Fibroblast of peridontal ligament (primary cell): Measurements from ENCODE around the gene PGAM5.

Source experiments
- DNase-seq: peaks from one replicate; pipeline ENCODE4 v3.0.0-alpha.2; 2010; ENCODE audit errors: extremely low read depth

PGAM5 gene

DNA sequence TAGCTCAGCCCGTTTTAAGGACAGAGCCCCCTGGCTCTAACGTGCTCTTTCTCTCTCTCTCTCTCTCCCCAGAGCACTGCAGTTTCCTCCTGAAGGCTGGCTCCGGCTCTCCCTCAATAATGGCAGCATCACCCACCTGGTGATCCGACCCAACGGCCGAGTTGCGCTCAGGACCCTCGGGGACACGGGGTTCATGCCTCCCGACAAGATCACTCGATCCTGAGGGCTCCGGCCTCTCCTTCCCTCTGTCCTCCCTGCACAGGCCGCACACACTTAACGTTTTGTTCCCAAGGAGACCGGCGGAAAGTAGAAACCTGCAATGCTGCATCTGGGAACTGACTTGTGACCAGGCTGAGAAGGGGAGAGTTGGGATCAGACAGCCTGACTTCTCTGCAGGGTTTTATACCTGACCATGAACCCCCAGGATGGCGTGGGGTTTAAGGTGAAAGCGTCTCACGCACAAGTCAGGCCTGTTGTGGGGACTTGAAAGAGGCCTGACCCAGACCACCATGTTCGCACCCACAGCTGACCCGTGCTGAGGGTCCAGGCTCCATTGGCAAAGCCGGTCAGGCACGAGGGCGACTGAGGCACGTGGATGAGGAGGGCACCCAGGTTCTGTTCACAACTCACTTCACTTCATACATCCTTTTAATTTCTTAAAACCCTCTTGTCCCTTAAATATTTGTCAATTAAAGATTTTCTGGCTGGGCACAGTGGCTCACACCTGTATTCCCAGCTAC, 10.1 kb downstream of the PGAM5 start:
- no peak for DNase-seq

- DNase-seq, result no peak
Observed at GRCh38 chr12:132723015-132723763, 12.5 kb downstream of the PGAM5 start.

- peak; percentile 20 for DNase-seq
Observed at GRCh38 chr12:132723764-132724140, 13.1 kb downstream of the PGAM5 start.

DNA sequence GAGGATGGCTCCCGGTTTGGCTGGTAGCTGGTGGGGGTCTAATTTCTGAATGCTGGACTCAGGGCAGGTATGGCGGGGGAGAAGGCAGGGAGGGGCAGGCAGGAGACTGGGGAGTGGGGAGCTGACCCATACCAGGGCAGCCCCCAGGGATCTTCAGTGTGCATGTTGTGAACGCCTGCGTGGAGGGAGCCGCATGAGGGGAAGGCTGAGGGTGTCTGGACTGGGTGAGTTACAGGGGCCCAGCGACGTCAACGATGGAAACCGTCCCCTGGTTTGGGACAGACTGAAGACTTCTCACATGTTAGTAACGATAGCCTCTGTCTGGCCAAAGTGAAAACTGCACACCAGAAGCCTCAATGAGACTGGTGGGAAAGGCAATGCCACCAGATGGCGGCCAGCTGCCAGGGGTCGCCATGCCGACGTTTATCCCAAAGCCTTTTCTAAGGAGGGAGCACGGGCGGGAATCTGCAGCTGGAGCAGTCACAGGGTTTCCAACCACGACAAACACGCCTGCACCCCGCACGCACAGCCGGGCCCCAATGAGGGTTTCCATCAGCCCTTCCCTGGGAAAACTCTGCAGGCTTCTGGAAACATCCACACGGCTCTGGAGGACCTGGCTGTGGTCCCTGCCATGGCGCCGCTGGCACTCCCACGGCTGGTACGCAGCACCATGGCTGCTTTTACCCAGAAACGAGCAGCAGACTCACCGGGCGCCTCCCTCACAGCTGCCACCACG, 14.0 kb downstream of the PGAM5 start:
- no peak for DNase-seq

DNA sequence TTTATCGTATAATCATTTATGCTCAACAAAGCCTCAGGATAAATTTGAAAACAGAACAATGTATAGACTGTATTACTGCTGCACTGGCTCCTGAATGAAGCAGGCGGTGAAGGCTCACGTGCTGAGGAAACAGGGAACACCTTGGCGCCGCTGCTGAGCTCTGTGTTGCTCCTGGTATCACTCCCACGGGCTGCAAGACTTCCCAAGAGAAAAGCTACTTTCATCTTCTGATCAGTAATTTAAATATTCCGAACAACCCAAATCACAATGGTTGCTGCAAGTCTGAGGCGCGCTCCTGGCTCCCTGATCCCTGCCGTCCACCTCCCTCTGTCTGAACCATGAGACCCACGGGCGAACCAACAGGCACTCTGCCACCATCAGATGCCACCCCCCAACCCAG, 15.7 kb downstream of the PGAM5 start:
- no peak for DNase-seq

DNA sequence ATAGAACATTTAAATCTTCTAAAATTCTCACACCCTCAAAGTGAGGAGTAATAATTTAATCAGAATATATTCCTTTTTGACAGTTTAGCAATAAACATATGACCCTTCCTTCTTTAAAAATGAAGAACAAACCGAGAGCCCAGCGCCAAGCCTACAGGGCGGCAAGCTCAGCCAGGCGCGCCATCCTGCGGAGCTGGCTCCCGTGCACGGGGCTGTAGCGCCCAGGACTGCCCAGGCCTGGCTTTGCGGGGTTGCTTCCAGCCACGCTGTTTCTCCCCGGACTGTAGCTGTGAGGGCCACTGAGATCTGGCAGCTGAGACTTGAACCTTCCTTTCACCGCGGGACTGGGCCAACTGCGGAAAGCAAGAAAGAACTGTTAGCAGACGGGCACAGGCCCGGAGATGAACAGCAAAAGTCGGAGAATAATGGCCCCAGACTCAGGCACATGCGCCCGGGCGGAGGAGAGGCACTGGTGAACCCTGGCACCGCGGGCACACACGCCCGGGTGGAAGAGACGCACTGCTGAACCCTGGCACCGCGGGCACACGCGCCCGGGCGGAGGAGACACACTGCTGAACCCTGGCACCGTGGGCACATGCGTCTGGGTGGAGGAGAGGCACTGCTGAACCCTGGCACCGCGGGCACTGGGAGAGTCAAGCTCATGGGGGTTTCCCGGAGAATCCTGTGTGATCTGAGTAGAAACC, 16.6 kb downstream of the PGAM5 start:
- no peak for DNase-seq

DNA sequence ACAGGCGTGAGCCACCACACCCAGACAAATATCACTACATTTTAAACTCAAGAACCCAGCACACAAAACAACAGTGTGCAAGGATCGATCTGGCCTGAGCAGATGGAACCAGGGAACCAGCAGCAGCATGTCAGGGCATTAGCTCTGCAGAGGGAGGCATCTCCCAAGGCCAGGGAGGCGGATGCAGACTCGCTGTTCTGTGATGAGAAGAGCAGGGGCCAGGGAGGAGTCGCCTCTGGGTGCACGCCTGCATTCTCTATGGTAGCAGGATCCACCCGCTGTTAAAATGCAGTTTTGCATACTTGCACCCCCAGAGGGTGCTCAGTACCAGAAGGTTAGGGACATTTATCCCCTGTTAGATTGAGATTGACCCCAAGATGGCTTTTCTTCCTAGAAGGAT, 17.9 kb downstream of the PGAM5 start:
- no peak for DNase-seq

DNA sequence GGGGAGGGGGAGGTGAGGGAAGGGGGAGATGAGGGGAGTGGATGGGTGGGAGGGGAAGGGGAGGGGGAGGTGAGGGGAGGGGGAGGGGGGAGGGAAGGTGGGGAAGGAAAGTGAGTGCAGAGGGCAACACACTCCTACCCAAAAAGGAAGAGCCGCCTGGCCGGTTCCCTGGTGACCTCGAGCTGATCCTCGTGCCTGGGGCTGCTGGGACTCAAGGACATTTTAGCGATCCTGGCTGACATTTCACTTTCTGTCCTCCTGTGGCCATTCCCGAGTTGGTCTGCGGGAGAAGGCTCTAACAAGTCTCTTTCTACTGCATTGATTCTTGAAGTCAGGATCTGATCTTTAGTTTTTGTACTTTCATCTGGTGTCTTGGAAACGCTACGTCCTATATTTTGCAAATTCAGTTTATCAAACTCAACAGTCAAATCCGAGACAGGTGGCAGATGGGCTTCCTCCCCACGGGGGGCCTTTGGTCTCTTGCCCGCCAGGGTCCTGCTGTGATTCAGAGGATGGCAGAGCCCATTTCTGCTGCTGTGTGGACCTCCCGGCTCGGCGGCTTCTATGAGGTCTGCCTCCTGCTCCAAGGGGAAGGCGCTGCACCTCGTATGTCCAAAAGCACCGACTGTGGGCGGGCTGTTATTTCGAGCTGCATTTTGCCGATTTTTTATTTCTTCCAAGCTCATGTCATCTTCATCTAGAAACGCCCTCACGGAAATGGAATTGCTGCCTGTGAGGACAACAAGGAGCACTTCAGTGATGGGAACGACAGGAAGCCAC, 19.1 kb downstream of the PGAM5 start:
- DNase-seq, result peak; percentile 6

DNA sequence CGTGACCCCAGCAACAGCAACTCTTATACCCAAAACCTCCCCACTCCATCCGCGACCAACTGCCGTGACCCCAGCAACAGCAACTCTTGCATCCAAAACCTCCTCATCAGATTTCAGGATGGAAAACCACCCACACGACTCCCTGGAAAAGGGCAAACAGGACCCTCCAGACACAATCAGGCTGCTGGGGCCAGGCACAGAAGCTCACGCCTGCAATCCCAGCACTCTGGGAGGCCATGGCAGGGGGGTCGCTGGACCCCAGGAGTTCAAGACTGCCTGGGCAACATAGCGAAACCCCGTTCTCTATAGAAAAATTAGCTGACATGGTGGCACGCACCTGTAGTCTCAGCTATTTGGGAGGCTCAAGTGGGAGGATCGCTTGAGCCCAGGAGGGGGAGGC, 19.7 kb downstream of the PGAM5 start:
- DNase-seq, result no peak

DNA sequence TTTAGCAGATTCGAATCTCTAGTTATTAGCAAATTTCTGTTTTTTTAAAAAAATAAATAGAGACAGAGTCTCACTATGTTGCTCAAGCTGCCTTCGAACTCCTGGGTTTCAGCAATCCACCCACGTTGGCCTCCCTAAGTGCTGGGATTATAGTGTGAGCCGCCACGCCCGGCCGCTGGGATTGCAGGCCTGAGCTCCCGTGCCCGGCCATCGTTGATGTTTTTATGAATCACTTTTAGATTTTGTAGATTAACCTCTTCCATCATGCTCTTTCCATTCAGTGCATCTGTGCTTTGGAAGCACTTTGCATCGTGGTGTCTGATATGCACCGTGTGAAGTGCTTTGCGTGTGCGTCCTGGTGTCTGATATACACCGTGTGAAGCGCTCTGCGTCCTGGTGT, 20.9 kb downstream of the PGAM5 start:
- no peak for DNase-seq

- no peak for DNase-seq
Observed at GRCh38 chr12:132734206-132734605, 23.6 kb downstream of the PGAM5 start.

DNA sequence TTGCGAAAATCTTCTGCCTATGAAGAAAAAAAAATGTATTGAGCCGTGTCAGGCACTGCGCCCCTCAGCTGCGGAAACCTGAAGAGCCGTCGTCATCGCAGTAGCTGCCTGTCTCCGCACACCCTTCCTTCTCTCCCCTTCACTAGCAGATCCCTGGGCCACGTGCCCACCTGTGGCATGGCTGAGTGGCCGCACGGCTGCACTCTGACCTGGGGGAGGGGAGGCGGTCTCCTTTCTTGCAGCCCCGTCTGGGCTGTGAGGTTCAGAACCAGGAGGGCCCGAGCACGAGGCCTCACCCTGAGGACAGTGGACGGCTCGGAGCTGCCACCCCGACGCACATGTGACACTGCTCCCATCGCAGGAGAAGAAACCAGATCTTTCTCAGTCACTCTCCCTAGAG, 24.9 kb downstream of the PGAM5 start:
- no peak for DNase-seq

- DNase-seq, result no peak
Observed at GRCh38 chr12:132736378-132736777, 25.7 kb downstream of the PGAM5 start.

DNA sequence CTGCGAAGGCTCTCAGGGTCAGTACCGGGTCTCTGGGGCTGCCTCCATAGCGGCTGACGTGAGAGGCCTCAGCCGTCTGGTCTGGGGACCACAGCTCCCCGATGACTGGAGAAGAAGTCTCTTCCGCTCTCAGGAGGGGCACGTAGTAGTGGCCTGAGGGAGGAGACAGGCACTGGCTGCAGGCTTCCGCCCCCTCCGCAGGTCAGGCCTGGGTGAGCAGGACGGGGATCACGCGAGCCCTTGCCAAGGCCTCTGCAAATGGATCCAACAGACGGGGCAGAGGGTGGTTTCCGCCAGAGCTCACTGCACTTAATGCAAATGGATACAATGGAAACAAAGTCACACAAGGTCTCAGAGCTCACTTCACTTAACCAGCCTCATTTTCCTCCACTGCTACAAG, 26.3 kb downstream of the PGAM5 start:
- DNase-seq, result no peak

GRCh38 chr12:132739600-132740312, 29.1 kb downstream of the PGAM5 start:
- DNase-seq, result no peak

- no peak for DNase-seq
Observed at GRCh38 chr12:132740313-132740646, 29.6 kb downstream of the PGAM5 start.

DNA sequence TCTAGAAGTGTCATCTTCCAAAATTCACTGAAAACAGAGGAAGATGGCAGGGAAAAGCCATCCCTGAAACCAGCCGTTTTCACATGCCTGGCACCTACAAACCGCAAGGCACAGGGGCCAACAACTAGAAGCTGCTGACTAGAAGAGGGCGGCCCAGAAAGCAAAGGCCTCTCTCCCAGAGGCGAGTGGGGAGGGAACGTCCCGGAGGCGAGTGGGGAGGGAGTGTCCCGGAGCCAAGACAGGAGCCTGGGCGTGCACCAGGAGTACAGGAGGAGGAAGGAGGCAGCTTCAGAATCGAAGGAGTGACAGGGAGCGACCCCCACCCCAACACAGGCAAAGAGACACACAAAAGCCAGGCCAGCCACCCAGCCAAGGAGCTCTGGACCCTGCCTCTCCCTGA, 30.0 kb downstream of the PGAM5 start:
- DNase-seq, result no peak

GRCh38 chr12:132741620-132742019, 31.0 kb downstream of the PGAM5 start:
- DNase-seq, result no peak

DNA sequence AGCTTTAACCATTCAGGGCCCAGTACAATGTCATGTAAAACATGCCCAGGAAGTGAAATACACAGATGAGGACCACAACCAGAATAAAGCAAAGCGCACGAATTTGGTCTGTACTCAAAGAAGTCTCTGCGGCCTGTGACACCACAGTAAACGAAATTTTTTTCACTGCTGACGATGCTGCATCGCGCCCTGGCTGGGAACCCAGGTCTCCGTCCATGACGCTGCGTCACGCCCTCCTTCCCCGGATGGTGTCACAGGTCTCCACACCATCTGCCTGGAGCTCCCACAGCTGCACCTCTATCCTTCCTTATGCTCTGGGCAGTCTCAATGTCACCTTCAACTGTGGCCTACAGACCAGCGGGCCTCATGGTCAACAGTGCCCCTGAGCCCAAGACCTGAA, 33.2 kb downstream of the PGAM5 start:
- no peak for DNase-seq

- DNase-seq, result no peak
Observed at GRCh38 chr12:132746613-132747012, 36.0 kb downstream of the PGAM5 start.

GRCh38 chr12:132747395-132747794, 36.8 kb downstream of the PGAM5 start:
- DNase-seq, result no peak
